ENCODE measurements around the gene HMGXB3.

GRCh38 chr5:150092159-150092787 is 91.7 kb downstream of the HMGXB3 start:
- TF ChIP-seq POLR2A (IDR thresholded peaks at IDR 0.05) (no peak), CTCF (IDR thresholded peaks at IDR 0.05) (no peak)

Data from heart left ventricle (tissue), 13 donors.